Mammary epithelial cell (primary cell): ENCODE data around the gene CHST12.

Experiments
- EZH2 ChIP-seq: IDR thresholded peaks from 2 replicates; pipeline ENCODE4 v1.6.1; 2012; ENCODE audit warnings: low read length, inconsistent platforms, borderline replicate concordance
- TF ChIP-seq, protein P1 (sequence below), 2 donors: IDR thresholded peaks in 1 of 2; conservative IDR thresholded peaks in 1 of 2; 2 replicates each; pipeline ENCODE4 v1.5.1; 2011 to 2012; ENCODE audit warnings: inconsistent platforms in 2 of 2, low read length in 2 of 2, mild to moderate bottlenecking in 2 of 2, control low read depth in 1 of 2, low read depth in 1 of 2; ENCODE audit not compliant: insufficient read depth in 1 of 2; ENCODE audit errors: extremely low read depth in 1 of 2

- TF ChIP-seq, protein P1, sequence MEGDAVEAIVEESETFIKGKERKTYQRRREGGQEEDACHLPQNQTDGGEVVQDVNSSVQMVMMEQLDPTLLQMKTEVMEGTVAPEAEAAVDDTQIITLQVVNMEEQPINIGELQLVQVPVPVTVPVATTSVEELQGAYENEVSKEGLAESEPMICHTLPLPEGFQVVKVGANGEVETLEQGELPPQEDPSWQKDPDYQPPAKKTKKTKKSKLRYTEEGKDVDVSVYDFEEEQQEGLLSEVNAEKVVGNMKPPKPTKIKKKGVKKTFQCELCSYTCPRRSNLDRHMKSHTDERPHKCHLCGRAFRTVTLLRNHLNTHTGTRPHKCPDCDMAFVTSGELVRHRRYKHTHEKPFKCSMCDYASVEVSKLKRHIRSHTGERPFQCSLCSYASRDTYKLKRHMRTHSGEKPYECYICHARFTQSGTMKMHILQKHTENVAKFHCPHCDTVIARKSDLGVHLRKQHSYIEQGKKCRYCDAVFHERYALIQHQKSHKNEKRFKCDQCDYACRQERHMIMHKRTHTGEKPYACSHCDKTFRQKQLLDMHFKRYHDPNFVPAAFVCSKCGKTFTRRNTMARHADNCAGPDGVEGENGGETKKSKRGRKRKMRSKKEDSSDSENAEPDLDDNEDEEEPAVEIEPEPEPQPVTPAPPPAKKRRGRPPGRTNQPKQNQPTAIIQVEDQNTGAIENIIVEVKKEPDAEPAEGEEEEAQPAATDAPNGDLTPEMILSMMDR (conservative IDR thresholded peaks at IDR 0.05 in 1 of 2, IDR thresholded peaks at IDR 0.05 in 1 of 2; ENCODE audit: extremely low read depth in 1 of 2, insufficient read depth in 1 of 2, low read depth in 1 of 2, low read length in 2 of 2), result no peak
- TF ChIP-seq EZH2, result no peak
These were observed 80.1 kb downstream of the CHST12 start for GRCh38 chr7:2483494-2483893.
